ENCODE data around the gene CRHR1. TPM values are rescaled to one million over a fixed set of nuclear protein-coding genes. Genes with fewer than 3 reads are reported as not detected.
A peak's percentile ranks its signal among the peaks of the same experiment; 100 is the strongest.
"Not testable (repeated sequence)": the region's sequence is repeated elsewhere in the genome, so short reads cannot be mapped to it uniquely, and the experiment has no call there.

CRHR1 gene
- polyA plus RNA-seq, 3 donors = not detected

DNA sequence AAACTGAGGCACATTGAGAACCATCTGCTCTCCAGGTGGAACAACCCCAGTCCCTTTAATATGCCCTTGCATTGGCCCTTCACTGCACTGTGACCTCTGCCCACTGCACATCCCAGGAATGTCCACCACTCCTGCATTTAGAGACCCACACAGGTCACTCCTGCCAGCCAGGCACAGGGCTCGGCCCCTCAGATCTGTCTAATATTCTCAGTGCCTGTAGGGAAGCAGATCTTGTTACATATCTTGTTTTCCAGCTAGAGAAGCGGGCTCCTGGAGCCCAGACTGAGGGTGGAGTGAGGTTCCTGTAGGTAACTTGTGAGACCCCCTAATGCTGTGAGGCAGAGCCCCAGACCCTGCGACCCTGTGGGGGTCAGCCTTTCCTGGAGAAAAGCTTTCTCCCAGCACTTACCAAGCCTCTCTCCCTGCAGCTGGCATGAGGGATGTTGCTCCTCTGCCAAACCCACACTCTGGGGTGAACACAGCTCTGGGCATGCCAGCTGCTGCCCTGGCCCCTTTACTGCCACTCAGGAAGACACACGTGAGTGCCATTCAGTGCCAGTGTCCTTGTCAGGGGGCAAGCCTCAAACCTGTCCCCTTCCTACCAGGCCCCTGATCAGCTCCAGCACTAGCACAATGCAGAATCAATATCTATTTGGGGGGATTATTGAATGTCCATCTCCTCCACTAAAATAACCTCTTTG, 40.3 kb upstream of the CRHR1 start:
- no peaks in the 10 kb centered on the region for H4K20me1 ChIP-seq (ENCODE audit: insufficient read depth, low read length)
- no peak overlapping the region for H2AFZ ChIP-seq (ENCODE audit: insufficient read depth, low read depth, low read length, poor library complexity, severe bottlenecking)
- TF ChIP-seq, protein P1, sequence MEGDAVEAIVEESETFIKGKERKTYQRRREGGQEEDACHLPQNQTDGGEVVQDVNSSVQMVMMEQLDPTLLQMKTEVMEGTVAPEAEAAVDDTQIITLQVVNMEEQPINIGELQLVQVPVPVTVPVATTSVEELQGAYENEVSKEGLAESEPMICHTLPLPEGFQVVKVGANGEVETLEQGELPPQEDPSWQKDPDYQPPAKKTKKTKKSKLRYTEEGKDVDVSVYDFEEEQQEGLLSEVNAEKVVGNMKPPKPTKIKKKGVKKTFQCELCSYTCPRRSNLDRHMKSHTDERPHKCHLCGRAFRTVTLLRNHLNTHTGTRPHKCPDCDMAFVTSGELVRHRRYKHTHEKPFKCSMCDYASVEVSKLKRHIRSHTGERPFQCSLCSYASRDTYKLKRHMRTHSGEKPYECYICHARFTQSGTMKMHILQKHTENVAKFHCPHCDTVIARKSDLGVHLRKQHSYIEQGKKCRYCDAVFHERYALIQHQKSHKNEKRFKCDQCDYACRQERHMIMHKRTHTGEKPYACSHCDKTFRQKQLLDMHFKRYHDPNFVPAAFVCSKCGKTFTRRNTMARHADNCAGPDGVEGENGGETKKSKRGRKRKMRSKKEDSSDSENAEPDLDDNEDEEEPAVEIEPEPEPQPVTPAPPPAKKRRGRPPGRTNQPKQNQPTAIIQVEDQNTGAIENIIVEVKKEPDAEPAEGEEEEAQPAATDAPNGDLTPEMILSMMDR (IDR thresholded peaks at IDR 0.05) = no peak
- H3K27ac Mint-ChIP-seq = peak overlapping the region in 1 of 7 donors; percentile 38
- H3K9me3 Mint-ChIP-seq = peaks cover 3 to 16% (median 7%) of the 10 kb centered on the region in 7 donors
- no peak overlapping the region for H3K27ac ChIP-seq (ENCODE audit: low read depth in 1 of 2, low read length in 2 of 2)
- H3K4me1 ChIP-seq (ENCODE audit: control insufficient read depth in 1 of 2, insufficient read depth in 2 of 2, low read length in 2 of 2) = no peaks in the 10 kb centered on the region
- peaks cover 0 to 3% of the 10 kb centered on the region in 2 donors for H3K9me3 ChIP-seq (replicated peaks in 1 of 2; ENCODE audit: control insufficient read depth in 1 of 2, insufficient read depth in 1 of 2, low read length in 2 of 2)
- no peak overlapping the region for H3K4me3 ChIP-seq (replicated peaks in 1 of 3; ENCODE audit: low read depth in 2 of 3, low read length in 3 of 3)
- peaks cover 0 to 2% of the 10 kb centered on the region in 2 donors for H3K27me3 ChIP-seq (ENCODE audit: control insufficient read depth in 2 of 2, insufficient read depth in 2 of 2, low read length in 2 of 2)
- H3K36me3 Mint-ChIP-seq = no peaks in the 10 kb centered on the region
- no peak overlapping the region for H3K4me3 Mint-ChIP-seq
- no peak overlapping the region for H3K9ac ChIP-seq (ENCODE audit: insufficient read depth, low read length, poor library complexity, severe bottlenecking)
- intact Hi-C loops (cut with micrococcal nuclease) = no loop called here
- peaks cover 5 to 23% (median 7%) of the 10 kb centered on the region in 3 donors for H3K27me3 Mint-ChIP-seq (ENCODE audit: low read depth in 3 of 3)
- no peaks in the 10 kb centered on the region for H3K79me2 ChIP-seq (ENCODE audit: insufficient read depth, low read length)
- DNase-seq = no peak
- H3K4me2 ChIP-seq (replicated peaks; ENCODE audit: extremely low read depth, low read length, poor library complexity, severe bottlenecking) = no peak overlapping the region
- peaks cover 2% of the 10 kb centered on the region for H3K4me1 Mint-ChIP-seq
- WGBS (ENCODE audit: insufficient coverage) = 77% methylated on average over 3 of the region's 4 CpGs
- H3K36me3 ChIP-seq (replicated peaks in 1 of 2; ENCODE audit: control insufficient read depth in 1 of 2, insufficient read depth in 2 of 2, low read length in 2 of 2) = no peaks in the 10 kb centered on the region

DNA sequence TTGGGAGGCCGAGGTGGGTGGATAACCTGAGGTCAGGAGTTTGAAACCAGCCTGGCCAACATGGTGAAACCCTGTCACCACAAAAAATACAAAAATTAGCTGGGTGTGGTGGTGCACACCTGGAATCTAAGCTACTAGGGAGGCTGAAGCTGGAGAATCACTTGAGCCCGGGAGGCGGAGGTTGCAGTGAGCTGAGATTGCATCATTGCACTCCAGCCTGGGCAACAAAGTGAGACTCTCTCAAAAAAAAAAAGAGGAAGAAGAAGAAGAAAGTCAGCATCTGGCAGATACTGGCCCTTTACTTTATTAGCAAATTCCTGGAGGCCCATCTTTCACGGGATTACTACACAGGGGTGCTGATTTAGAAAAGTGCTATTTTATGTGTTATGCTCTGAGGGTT, 39.3 kb upstream of the CRHR1 start:
- H4K20me1 ChIP-seq (ENCODE audit: insufficient read depth, low read length); H3K4me3 ChIP-seq (replicated peaks in 1 of 3; ENCODE audit: low read depth in 2 of 3, low read length in 3 of 3); H3K27ac Mint-ChIP-seq; H3K4me1 Mint-ChIP-seq; H3K9me3 ChIP-seq (replicated peaks in 1 of 2; ENCODE audit: control insufficient read depth in 1 of 2, insufficient read depth in 1 of 2, low read length in 2 of 2); H3K79me2 ChIP-seq (ENCODE audit: insufficient read depth, low read length); H2AFZ ChIP-seq (ENCODE audit: insufficient read depth, low read depth, low read length, poor library complexity, severe bottlenecking); intact Hi-C loops (cut with micrococcal nuclease); H3K4me3 Mint-ChIP-seq; H3K4me2 ChIP-seq (replicated peaks; ENCODE audit: extremely low read depth, low read length, poor library complexity, severe bottlenecking); DNase-seq; H3K9ac ChIP-seq (ENCODE audit: insufficient read depth, low read length, poor library complexity, severe bottlenecking); H3K36me3 Mint-ChIP-seq; H3K4me1 ChIP-seq (ENCODE audit: control insufficient read depth in 1 of 2, insufficient read depth in 2 of 2, low read length in 2 of 2); H3K27ac ChIP-seq (ENCODE audit: low read depth in 1 of 2, low read length in 2 of 2); H3K36me3 ChIP-seq (replicated peaks in 1 of 2; ENCODE audit: control insufficient read depth in 1 of 2, insufficient read depth in 2 of 2, low read length in 2 of 2); H3K27me3 ChIP-seq (ENCODE audit: control insufficient read depth in 2 of 2, insufficient read depth in 2 of 2, low read length in 2 of 2): not testable (repeated sequence)
- Mint-ChIP-seq H3K9me3 (peaks cover 3 to 16% (median 7%) of the 10 kb centered on the region in 7 donors), H3K27me3 (ENCODE audit: low read depth in 3 of 3) (peaks cover 5 to 23% (median 7%) of the 10 kb centered on the region in 3 donors)
- 80% methylated on average over 1 of the region's 4 CpGs for WGBS (ENCODE audit: insufficient coverage)

Data from CD14-positive monocyte (primary cell).